ENCODE measurements around the gene MTUS2. TPM values are rescaled to one million over a fixed set of nuclear protein-coding genes. Genes with fewer than 3 reads are reported as not detected.
A peak's percentile ranks its signal among the peaks of the same experiment; 100 is the strongest.

Gene MTUS2
- total and polyA plus RNA-seq, 2 donors from 2014 or later = 0.06 to 0.22 TPM

GRCh38 chr13:29260684-29261083, 440.5 kb downstream of the MTUS2 start:
- intact Hi-C loops (cut with DNase I) = no loop called here
- no peak overlapping the region for H3K9ac ChIP-seq (ENCODE audit: low read length in 3 of 3)
- FAIRE-seq = no peak
- no peaks in the 10 kb centered on the region for H3K27me3 ChIP-seq (ENCODE audit: control insufficient read depth, insufficient read depth, low read length)
- no peaks in the 10 kb centered on the region for H3K4me1 ChIP-seq (ENCODE audit: control insufficient read depth in 2 of 3, insufficient read depth in 2 of 3, low read depth in 1 of 3, low read length in 3 of 3)
- H3K27ac ChIP-seq (ENCODE audit: low read depth in 2 of 2, low read length in 2 of 2) = no peak overlapping the region
- H3K36me3 ChIP-seq (ENCODE audit: control insufficient read depth in 2 of 3, insufficient read depth in 3 of 3, low read length in 3 of 3) = no peaks in the 10 kb centered on the region
- H3K9me3 ChIP-seq (ENCODE audit: control insufficient read depth in 2 of 3, insufficient read depth in 1 of 3, low read length in 3 of 3) = peaks cover 0 to 4% (median 0%) of the 10 kb centered on the region in 3 donors
- no peak for TF ChIP-seq CTCF (IDR thresholded peaks at IDR 0.05; ENCODE audit: borderline replicate concordance, extremely low read depth, insufficient read depth)
- peak in 3 of 5 donors; percentile 16 to 40 (median 23) for DNase-seq
- H3K4me3 ChIP-seq (ENCODE audit: low read length in 3 of 3) = no peak overlapping the region

- DNase-seq (no peak), FAIRE-seq (no peak)
- no peak overlapping the region for H3K4me3 ChIP-seq (ENCODE audit: low read length in 3 of 3)
- no peaks in the 10 kb centered on the region for H3K27me3 ChIP-seq (ENCODE audit: control insufficient read depth, insufficient read depth, low read length)
- H3K4me1 ChIP-seq (ENCODE audit: control insufficient read depth in 2 of 3, insufficient read depth in 2 of 3, low read depth in 1 of 3, low read length in 3 of 3) = no peaks in the 10 kb centered on the region
- H3K9ac ChIP-seq (ENCODE audit: low read length in 3 of 3) = no peak overlapping the region
- intact Hi-C loops (cut with DNase I) = no loop called here
- peaks cover 0 to 4% (median 0%) of the 10 kb centered on the region in 3 donors for H3K9me3 ChIP-seq (ENCODE audit: control insufficient read depth in 2 of 3, insufficient read depth in 1 of 3, low read length in 3 of 3)
- H3K27ac ChIP-seq (ENCODE audit: low read depth in 2 of 2, low read length in 2 of 2) = no peak overlapping the region
- H3K36me3 ChIP-seq (ENCODE audit: control insufficient read depth in 2 of 3, insufficient read depth in 3 of 3, low read length in 3 of 3) = no peaks in the 10 kb centered on the region
- no peak for TF ChIP-seq CTCF (IDR thresholded peaks at IDR 0.05; ENCODE audit: borderline replicate concordance, extremely low read depth, insufficient read depth)
These were observed 446.1 kb downstream of the MTUS2 start for GRCh38 chr13:29266261-29266660.

DNA sequence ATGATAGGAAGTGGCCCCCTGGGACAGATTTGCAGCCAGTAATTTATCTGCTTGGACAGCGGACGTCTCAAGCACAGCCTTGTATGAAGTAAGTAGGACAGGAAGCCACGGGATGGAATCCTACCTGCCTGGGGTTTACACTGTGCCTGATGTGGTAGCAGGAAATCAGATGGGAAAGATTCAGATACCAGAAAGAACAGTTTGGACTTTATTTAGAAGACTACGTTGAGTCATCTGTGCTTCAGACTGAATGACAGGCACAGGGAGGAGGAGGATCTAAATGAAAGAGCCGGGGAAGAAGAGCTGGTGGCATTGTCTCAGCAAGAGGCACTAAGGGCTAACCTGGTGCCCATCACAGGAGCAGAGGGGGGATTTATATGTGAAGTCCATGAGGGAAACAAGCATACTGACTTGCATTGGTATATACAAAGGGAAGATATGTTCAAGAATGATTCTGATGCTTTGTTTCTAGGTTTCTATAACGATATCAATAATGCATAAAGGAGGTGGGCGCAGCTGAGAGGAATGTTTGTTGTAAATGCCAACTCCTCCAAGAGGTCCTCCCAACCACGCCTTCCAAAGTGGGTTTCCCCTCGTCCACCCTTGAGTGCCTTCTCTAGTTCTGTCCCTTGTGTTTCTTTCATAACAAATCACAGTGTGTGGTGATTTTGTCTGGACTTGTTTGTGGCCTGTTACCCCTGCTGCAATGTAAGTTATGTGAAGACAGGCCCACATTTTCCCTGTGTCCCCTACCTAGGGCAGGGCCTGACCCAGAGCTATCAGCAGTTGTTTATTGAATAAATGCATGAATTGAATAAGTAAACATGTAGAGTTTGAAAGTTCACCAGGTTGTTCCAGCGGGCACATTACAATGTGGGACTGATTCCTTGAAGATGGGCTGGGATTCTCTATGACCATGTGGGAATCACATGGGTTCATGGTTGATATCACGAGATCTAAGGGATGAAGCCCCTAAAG, 446.9 kb downstream of the MTUS2 start:
- FAIRE-seq (no peak), DNase-seq (no peak)
- Histone ChIP-seq H3K4me3 (ENCODE audit: low read length in 3 of 3) (no peak overlapping the region), H3K36me3 (ENCODE audit: control insufficient read depth in 2 of 3, insufficient read depth in 3 of 3, low read length in 3 of 3) (no peaks in the 10 kb centered on the region), H3K27ac (ENCODE audit: low read depth in 2 of 2, low read length in 2 of 2) (no peak overlapping the region), H3K9ac (ENCODE audit: low read length in 3 of 3) (no peak overlapping the region), H3K27me3 (ENCODE audit: control insufficient read depth, insufficient read depth, low read length) (no peaks in the 10 kb centered on the region), H3K9me3 (ENCODE audit: control insufficient read depth in 2 of 3, insufficient read depth in 1 of 3, low read length in 3 of 3) (peaks cover 0 to 4% (median 0%) of the 10 kb centered on the region in 3 donors), H3K4me1 (ENCODE audit: control insufficient read depth in 2 of 3, insufficient read depth in 2 of 3, low read depth in 1 of 3, low read length in 3 of 3) (no peaks in the 10 kb centered on the region)
- TF ChIP-seq CTCF (IDR thresholded peaks at IDR 0.05; ENCODE audit: borderline replicate concordance, extremely low read depth, insufficient read depth) = no peak
- intact Hi-C loops (cut with DNase I) = no loop called here

Measured in kidney (tissue), 14 donors.